ENCODE data around the gene TMEM94. TPM values are rescaled to one million over a fixed set of nuclear protein-coding genes. Genes with fewer than 3 reads are reported as not detected.
A peak's percentile ranks its signal among the peaks of the same experiment; 100 is the strongest.

TMEM94 gene
- total RNA-seq, 2 donors from 2014 or later = 57.1 to 83.4 TPM

DNA sequence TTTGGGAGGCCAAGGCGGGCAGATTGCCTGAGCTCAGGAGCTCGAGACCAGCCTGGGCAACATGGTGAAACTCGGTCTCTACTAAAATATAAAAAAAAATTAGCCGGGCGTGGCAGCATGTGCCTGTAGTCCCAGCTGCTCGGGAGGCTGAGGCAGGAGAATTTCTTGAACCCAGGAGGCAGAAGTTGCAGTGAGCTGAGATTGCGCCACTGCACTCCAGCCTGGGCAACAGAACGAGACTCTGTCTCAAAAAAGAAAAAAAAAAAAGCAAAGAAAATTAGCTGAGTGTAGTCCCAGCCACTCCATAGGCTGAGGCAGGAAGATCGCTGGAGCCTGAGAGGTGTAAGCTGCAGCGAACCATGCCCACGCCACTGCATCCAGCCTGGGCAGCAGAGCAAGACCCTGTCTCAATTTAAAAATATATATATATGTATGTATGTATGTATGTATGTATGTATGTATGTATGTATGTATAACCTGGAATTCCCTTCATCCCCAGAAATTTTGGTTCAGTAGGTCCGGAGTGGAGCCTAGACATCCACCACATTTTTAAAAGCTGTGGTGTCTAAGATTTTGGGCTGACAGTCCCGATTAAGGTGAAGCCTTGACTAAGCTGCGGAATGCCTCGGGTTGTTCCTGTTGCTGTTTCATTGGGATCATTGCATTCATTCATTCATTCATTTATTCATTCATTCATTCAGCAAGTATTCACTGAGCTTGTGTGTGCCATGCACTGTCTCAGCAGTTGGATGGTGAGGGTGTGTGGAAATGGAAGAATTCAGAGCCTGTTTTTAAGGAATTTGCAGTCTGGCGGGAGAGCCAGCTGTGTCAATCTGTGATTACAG lies 25.9 kb downstream of the TMEM94 start:
- H3K27ac ChIP-seq = no peak overlapping the region
- no peaks in the 10 kb centered on the region for H3K27me3 ChIP-seq (replicated peaks; ENCODE audit: insufficient read depth)
- ATAC-seq (ENCODE audit: insufficient number of reproducible peaks, low FRiP score, low read depth) = no peak

DNA sequence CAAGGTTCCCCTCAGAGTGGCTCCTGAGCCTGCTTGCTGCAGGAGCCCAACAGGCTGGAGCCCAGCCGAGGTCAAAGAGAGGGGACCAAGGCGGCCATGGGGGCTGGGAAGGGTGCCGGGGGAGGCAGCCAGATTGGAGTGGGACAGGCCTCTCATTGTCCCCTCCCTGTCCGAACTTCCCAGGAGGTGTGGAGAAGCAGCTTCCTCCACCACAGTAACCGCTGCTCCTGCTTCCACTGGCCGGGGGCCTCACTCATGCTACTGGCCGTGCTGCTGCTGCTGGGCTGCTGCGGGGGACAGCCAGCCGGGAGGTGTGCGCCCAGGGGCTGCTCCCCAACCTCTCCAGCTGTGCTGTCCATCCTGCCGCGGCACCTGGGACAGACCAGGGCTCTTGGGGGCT lies 29.3 kb downstream of the TMEM94 start:
- Histone ChIP-seq H3K27me3 (replicated peaks; ENCODE audit: insufficient read depth) (no peaks in the 10 kb centered on the region), H3K27ac (no peak overlapping the region), H3K9me3 (no peaks in the 10 kb centered on the region), H3K36me3 (no peaks in the 10 kb centered on the region), H3K4me1 (ENCODE audit: control insufficient read depth in 1 of 2, low read depth in 2 of 2) (peaks cover 0 to 21% of the 10 kb centered on the region in 2 donors), H3K4me3 (no peak overlapping the region)
- DNase-seq (ENCODE audit: low spot score) (no peak), ATAC-seq (ENCODE audit: insufficient number of reproducible peaks, low FRiP score, low read depth) (no peak)
- TF ChIP-seq, protein P1, sequence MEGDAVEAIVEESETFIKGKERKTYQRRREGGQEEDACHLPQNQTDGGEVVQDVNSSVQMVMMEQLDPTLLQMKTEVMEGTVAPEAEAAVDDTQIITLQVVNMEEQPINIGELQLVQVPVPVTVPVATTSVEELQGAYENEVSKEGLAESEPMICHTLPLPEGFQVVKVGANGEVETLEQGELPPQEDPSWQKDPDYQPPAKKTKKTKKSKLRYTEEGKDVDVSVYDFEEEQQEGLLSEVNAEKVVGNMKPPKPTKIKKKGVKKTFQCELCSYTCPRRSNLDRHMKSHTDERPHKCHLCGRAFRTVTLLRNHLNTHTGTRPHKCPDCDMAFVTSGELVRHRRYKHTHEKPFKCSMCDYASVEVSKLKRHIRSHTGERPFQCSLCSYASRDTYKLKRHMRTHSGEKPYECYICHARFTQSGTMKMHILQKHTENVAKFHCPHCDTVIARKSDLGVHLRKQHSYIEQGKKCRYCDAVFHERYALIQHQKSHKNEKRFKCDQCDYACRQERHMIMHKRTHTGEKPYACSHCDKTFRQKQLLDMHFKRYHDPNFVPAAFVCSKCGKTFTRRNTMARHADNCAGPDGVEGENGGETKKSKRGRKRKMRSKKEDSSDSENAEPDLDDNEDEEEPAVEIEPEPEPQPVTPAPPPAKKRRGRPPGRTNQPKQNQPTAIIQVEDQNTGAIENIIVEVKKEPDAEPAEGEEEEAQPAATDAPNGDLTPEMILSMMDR (IDR thresholded peaks at IDR 0.05) = no peak

More for the DNA sequence above, 25.9 kb downstream of the TMEM94 start:
- Histone ChIP-seq H3K36me3 (no peaks in the 10 kb centered on the region), H3K9me3 (no peaks in the 10 kb centered on the region), H3K4me3 (no peak overlapping the region), H3K4me1 (ENCODE audit: control insufficient read depth in 1 of 2, low read depth in 2 of 2) (peaks cover 1 to 11% of the 10 kb centered on the region in 2 donors)
- TF ChIP-seq, protein P1 (IDR thresholded peaks at IDR 0.05) = no peak
- DNase-seq (ENCODE audit: low spot score) = no peak

GRCh38 chr17:75486151-75486550 lies 29.7 kb downstream of the TMEM94 start:
- no peak overlapping the region for H3K27ac ChIP-seq
- H3K36me3 ChIP-seq = no peaks in the 10 kb centered on the region
- no peaks in the 10 kb centered on the region for H3K9me3 ChIP-seq
- H3K27me3 ChIP-seq (replicated peaks; ENCODE audit: insufficient read depth) = no peaks in the 10 kb centered on the region
- no peak for ATAC-seq (ENCODE audit: insufficient number of reproducible peaks, low FRiP score, low read depth)
- H3K4me3 ChIP-seq = no peak overlapping the region
- TF ChIP-seq, protein P1 (IDR thresholded peaks at IDR 0.05) = no peak
- peaks cover 0 to 25% of the 10 kb centered on the region in 2 donors for H3K4me1 ChIP-seq (ENCODE audit: control insufficient read depth in 1 of 2, low read depth in 2 of 2)
- DNase-seq (ENCODE audit: low spot score) = no peak

DNA sequence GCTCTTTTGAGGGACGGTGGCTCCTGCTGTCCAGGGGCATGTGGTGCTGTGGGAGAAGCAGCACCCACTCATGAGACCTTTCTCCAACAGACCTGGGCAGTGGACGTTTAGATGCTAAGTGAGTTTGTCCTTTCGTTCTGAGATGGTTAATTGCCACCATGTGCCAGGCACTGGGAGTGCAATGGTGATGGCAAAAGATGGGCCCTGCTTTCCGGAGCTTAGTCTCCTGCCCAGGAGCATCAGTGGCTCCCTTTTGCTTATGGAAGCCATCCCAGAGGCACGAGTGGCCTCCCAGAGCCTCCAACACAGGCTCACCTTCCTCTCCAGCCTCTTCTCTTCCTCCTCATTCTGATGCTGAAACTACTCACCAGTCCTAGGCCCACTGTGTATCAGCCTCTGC lies 30.5 kb downstream of the TMEM94 start:
- ATAC-seq (ENCODE audit: insufficient number of reproducible peaks, low FRiP score, low read depth) = no peak
- H3K27me3 ChIP-seq (replicated peaks; ENCODE audit: insufficient read depth) = no peaks in the 10 kb centered on the region
- TF ChIP-seq, protein P1 (IDR thresholded peaks at IDR 0.05) = no peak
- H3K27ac ChIP-seq = peak overlapping the region in 1 of 2 donors; percentile 25
- no peaks in the 10 kb centered on the region for H3K9me3 ChIP-seq
- peaks cover 8% of the 10 kb centered on the region for H3K36me3 ChIP-seq
- DNase-seq (ENCODE audit: low spot score) = no peak
- H3K4me3 ChIP-seq = no peak overlapping the region
- peaks cover 0 to 25% of the 10 kb centered on the region in 2 donors for H3K4me1 ChIP-seq (ENCODE audit: control insufficient read depth in 1 of 2, low read depth in 2 of 2)

DNA sequence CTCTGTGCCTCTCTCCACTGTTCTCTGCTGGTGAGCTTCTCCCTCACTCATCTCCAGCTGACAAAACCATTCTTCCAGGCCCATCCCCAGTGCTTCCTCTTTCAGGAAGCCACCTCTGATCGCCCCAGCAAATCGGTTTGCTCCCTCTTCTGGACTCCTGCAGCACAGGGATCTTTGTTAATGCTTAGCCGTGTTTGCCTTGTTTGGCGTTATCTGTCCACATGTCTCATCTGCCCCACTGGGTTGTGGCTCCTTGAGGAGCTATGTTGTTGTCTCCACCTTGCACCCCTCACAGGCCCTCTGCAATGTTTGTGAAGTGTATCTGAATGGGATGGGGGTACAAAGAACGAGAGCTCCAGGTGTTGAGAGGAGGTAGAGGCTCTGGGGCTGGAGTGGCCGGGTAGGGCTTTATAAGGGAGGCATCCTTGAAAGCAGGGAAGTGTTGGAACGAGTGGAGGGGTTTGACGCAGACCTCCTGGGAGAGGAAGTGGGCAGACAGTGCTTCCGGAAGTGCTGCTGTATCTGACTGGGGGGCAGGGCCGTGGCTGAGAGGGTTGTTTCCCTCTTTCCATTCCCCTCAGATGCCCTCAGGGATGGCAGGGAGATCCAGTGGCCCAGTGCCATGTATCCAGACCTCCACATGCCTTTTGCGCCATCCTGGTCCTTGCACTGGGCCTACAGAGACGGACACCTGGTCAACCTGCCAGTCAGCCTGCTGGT lies 31.1 kb downstream of the TMEM94 start:
- ATAC-seq (ENCODE audit: insufficient number of reproducible peaks, low FRiP score, low read depth) (no peak), DNase-seq (ENCODE audit: low spot score) (no peak)
- Histone ChIP-seq H3K27me3 (replicated peaks; ENCODE audit: insufficient read depth) (no peaks in the 10 kb centered on the region), H3K36me3 (peaks cover 12% of the 10 kb centered on the region), H3K27ac (peak overlapping the region in 1 of 2 donors; percentile 25), H3K4me3 (no peak overlapping the region), H3K4me1 (ENCODE audit: control insufficient read depth in 1 of 2, low read depth in 2 of 2) (peaks cover 0 to 25% of the 10 kb centered on the region in 2 donors), H3K9me3 (no peaks in the 10 kb centered on the region)
- TF ChIP-seq, protein P1 (IDR thresholded peaks at IDR 0.05) = no peak
